LHCN-M2 (cell line): ENCODE results near the gene CHST3. TPM values are rescaled to one million over a fixed set of nuclear protein-coding genes. Genes with fewer than 3 reads are reported as not detected.

ENCODE experiments used
- DNase-seq: peaks from one replicate; pipeline ENCODE4 v3.0.0-alpha.2; 2012; ENCODE audit warnings: low read depth
- total RNA-seq: library from RNA; depleted of rRNA; stranded (reverse); fragments of >200 nt; gene quantifications from 2 replicates; pipeline ENCODE4 v1.2.3, GENCODE V29; 2014

CHST3 gene
- total RNA-seq, 1 experiment from 2014 or later = 32.9 TPM

DNA sequence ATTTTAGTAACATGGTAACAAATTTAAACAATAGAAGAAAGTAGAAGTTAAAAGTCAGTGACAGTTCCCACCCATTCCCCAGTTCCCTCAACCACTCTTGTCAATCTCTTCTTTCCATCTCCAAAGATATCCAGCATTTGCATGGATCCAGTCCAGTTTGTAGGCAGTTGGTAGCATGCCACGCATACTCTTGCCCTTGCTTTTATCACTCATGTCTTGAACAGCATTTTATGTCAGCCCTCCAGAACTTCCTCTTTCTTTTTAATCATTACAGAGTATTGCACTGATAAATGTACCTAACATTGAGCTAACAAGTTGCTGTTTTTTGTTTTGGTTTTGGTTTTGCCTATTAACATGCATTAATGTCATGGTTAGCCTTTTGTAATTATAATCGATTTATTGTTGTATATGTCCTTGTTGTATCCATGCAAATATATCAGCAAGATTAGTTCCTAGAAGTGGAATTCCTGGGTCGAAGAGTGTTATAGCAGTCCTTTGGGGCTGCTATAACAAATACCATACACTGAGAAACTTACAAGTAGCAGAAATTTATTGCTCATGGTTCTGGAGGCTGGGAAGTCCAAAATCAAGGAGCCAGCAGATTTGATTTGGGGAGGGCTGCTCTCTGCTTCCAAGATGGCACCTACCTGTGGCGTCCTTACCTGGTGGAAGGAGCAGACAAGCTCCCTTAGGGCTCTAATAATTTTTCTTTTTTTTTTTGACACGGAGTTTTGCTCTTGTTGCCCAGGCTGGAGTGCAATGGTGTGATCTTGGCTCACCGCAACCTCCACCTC is 25.7 kb downstream of the CHST3 start:
- DNase-seq = no peak

DNA sequence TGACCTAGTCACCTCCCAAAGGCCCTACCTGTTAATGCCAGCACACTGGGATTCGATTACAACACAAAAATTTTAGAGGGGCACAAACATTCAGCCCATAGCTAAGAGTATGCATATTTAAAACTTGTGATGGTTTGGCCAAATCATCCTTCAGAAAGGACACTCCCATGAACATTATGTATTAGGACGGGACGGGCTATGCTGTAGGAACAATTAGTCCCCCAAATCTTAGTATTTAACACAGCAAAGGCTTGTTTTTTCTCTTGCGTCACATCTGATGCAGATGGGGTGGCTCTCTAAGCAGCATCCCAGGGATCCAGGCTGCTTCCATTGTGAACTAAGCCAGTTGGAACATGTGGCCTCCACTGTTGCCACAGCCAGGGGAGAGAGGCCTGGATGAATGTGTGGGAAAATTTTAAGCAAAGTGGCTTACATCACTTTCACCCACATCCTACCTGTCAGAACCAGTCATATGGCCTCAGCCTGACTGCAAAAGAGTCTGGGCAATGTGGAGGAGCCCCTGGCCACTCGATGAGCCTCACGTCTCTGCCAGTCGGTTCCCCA is 26.6 kb downstream of the CHST3 start:
- DNase-seq = no peak

DNA sequence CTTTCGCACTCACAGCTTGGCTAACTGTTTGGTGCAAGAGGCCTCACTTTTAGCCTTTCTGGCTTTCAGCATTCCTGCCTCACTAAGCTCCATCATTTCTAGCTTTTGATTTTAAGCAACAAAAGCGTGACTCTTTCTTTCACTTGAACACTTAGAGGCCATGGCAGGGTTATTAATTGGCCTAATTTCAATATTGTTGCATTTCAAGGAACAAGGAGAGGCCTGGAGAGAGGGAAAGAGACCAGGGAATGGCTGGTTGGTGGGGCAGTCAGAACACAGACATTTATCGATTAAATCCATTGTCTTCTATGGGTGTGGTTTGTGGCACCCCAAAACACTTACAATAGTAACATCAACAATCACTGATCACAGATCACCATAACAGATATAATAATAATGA is 31.3 kb downstream of the CHST3 start:
- no peak for DNase-seq

DNA sequence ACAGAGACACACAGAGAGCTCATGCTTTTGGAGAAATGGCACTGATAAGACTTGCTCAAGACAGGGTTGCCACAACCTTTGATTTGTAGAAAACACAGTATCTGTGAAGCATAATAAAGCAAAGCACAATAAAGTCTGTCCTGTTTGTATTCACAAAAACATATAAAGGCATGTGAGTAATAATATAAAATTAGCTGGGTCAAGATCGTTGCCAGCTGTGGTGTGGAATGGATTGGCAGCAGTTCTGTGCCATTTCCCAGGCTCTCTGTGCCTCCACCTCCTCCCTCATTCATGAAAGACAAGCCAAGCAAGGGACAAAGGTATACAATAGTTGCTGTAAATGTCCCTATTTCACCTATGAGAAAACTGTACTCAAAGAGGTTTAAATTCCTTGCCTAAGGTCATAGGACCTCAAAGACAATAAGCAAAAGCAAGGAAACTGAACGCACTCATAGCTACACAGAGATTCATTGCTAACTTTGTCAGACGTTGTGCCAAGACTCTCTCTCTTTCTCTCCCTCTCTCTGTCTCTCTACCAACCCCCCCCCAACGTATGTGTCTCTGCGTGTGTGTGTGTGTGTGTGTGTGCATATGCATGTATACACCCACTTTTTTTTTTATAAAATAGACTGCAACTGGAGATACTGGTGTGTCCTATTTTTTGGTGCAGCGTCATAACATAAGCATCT is 31.8 kb downstream of the CHST3 start:
- no peak for DNase-seq

DNA sequence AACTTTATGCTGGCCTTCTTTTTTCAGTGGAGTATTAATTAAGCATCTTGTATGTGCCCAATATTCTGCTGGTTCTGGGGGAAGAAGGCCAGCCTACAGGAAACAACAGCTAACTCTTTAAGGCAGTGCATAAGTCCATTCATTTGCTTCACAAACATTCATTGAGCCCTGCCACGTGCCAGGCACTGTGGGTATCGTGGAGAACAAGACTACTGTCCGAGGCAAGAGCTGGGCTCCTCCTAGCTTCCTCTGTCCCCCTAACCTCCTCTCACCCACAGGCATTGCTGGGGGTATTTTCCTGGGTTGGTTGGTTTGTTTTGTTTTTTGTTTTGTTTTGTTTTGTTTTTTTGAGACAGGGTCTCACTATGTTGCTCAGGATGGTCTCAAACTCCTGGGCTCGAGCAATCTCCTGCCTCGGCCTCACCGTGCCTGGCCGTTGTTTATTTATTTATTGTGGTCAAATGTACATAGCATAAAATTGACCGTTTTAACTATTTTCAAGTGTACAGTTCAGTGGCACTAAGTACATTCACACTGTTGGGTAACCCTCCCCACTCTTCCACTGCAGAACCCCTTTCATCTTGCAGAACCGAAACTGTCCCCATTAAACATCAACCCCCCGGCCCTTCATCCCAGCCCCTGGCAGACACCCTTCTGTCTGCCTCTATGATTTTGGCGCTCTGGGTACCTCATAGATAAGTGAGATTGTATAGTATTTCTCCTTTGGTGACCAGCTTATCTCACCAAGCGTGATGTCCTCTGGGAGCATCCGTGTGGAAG is 32.6 kb downstream of the CHST3 start:
- no peak for DNase-seq

DNA sequence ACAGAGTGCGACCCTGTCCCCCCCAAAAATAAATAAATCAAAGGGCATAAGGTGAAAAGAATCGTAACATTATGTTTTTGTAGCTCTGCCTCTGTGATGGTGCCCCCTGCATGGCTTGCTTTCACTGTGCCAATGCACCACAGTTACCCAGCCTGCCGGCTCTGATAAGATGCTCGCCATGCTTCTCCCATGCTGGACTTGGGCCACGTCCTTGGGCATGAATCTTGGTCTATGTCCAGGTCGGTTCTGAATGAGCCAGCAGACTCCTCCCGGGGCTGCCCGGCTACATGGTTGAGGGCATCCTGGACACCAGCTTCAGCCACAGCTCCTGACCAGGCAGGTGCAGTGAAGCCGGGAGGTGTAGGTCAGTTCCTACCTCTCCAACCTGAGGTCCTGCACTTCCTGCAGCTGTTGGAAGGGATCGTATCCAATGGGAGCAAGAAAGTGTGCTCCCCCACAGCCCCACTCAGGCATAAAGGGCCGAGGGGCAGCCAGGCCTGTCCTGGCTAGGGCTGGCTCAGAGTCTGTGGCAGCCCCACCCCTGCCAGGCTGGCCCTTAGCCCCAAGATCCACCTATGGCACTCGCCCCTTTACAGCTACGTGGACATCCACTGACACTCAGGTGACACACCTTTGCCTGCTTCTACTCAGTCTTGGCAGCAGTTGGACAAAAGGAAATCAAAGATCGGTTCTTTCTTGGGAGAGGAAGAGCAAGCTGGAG is 34.1 kb downstream of the CHST3 start:
- DNase-seq = no peak

DNA sequence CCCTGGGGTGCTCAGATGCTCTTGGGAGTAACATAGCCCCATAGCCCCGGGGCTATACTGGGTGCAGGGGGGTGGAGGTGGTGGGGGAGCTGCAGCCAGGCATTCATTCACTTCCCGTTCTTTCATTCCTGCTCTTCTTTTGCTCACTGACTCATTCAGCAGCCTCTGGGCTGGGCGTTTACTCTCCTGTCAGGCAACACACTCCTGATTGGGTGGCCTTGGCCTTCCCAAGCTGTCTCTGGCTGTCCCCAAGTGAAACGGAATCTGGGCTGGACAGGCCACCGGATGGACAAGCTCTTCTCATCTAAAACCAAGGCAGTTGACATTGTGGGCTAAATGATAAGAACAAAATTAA is 34.6 kb downstream of the CHST3 start:
- DNase-seq = peak; percentile 78

DNA sequence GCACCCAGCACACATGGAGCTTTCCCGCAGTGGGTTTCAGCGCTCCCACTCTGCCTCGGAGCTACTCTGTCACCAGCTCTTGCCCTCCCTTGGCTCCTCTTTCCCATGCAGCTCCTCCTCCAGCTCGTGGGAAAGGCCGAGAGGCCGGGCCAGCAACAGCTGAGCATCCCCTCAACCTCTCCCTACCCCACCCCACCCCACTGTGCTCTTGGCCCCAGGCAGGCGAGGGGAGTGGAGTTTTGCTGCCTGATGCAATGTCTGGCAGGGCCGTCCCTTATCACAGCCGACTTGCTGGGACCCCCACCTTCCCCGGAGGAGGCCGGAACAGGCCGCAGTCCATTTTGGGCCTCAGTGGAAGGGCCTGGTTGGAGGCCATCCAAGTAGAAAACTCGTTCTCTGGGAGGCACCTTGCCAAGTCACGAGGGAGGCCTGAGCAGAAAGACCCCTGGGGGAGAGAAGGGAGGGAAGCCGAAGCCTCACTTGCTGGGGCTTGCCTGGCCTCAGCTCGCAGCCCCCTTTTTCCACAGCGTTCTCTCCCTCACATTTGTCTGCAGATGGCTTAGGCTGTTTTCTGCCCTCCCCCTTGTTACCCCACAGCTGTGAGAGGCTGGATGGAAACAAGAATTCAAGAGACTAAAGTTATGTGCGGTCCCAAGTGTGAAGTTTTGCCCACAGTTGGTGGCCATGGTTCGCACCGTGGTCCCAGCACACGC is 35.3 kb downstream of the CHST3 start:
- DNase-seq = peak; percentile 84

DNA sequence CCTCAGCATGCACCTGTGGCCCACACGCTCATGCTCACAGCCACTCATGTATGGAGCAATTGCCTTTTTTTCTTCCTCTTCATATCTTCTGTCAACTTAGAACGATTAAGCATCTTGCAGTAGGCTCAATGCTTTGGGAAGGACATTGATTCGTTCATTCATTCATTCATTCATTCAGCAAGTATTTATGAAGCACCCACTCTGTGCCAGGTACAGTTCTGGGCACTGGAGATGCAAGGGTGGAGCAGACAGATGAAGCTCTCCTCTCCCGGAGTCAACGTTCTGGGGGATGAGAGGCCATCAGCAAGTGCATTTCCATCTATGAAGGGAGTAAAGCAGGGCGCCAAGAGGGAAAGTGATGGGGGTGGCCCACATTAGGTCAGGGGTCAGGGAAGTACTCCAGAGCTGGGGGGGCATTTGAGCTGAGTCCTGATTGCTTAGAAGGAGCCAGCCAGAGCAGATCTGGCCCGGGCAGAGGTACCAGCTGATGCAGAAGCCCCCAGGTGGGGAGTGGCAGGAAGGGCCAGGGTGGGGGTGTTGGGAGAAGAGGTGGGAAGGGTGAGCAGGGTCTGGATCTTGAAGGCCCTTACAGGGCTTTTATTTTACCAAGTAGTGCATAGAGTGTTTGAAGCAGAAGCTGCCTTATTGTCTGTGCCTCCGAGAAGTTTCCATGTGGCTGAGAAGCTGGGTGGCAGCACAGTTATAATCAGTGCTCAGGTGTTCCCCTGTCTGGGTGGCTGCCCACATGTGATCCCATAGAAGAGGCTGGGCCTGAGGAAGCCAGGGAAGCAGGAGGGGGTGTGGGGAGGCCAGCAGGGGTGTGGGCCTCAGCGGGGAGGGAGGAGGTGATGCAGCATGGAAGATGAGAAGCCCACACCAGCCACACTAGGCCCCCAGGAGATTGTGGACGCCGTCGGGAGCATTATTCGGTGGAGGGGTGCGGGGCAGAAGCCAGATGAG is 36.2 kb downstream of the CHST3 start:
- DNase-seq = no peak

DNA sequence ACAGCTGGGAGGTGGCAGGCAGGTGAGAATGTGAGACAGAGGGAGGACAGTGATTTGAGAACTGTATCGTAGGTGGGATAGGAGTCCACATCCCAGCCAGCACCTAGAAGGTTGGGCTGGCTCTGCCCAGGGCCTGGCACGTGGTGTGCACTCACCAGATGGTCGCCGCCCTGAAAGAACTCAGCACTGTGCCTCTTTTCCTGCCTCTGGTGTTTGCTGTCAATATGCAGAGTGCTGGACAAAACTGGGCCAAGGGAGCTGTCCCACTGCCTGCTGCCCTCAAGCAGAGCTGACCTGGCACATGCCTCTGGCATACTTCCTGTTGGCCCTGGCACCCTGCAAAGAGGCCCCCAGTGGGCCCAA is 36.8 kb downstream of the CHST3 start:
- DNase-seq = no peak

DNA sequence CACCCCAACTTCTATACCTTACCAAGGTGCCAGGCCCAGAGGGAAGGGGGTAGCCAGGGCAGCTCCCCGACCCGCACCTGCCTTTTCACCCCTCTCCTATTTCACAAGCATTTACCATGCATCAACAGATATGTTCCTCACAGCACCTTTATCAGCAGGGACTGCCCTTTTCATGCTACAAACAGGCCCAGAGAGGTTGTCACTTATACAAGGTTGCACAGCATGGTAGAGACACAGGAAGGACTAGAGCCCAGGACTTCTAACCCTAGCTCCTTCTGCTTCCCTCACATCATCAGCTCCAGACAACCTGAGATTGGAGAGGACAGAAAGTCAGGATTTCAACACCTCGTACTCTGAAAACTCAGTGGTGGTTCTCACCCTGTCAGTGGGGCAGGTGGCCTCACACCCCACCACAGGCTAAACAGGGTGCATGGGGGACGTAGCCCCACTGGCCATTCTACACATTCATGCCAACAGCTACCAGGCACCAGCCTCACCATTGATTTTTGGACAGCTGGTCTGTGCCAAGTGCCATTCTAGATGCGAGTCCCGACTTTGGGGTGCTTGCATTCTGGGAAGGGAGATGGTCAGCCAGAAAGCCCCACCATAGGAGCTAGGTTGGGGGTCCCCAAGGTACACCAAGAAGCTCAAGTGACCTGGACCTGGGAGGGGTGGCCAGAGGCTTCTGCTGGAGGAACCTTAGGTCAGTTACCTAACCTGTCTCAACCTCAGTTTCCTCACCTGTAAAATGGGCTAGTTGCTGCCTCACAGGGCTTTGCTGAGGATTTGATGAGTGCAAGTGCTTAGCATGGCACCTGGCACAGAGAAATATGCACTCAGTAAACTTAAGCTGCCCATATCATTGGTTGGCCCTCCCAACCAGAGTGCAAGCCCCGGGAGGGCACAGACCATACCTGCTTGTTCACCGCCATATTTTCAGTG is 38.4 kb downstream of the CHST3 start:
- no peak for DNase-seq

DNA sequence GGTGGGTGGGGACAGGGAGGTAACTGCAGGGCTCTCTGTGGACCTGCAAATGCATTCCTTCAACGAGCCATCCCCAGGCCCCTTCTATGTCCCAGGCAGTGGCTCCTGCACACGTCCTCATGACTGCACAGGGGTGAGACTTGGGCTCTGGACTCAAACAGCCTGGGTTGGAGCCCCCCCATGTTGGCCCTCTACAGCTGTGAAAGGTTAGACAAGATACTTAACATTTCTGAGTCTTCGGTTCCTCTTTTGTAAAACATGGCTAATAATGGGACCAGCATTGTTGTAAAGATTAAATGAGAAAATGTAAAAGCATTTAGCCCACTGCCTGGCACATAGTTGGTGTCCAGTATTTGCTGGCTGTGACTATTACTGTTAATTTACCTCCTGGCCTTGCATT is 41.8 kb downstream of the CHST3 start:
- DNase-seq = no peak

DNA sequence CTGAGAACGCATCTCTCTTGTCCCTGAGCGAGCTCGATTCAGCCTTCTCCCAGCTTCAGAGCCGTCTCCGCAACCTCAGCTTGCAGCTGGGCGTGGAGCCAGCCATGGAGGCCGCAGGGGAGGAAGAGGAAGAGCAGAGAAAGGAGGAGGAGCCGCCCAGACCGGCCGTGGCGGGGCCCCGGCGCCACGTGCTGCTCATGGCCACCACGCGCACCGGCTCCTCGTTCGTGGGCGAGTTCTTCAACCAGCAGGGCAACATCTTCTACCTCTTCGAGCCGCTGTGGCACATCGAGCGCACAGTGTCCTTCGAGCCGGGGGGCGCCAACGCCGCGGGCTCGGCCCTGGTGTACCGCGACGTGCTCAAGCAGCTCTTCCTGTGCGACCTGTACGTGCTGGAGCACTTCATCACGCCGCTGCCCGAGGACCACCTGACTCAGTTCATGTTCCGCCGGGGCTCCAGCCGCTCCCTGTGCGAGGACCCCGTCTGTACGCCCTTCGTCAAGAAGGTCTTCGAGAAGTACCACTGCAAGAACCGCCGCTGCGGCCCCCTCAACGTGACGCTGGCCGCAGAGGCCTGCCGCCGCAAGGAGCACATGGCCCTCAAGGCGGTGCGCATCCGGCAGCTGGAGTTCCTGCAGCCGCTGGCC is 43.2 kb downstream of the CHST3 start:
- no peak for DNase-seq

DNA sequence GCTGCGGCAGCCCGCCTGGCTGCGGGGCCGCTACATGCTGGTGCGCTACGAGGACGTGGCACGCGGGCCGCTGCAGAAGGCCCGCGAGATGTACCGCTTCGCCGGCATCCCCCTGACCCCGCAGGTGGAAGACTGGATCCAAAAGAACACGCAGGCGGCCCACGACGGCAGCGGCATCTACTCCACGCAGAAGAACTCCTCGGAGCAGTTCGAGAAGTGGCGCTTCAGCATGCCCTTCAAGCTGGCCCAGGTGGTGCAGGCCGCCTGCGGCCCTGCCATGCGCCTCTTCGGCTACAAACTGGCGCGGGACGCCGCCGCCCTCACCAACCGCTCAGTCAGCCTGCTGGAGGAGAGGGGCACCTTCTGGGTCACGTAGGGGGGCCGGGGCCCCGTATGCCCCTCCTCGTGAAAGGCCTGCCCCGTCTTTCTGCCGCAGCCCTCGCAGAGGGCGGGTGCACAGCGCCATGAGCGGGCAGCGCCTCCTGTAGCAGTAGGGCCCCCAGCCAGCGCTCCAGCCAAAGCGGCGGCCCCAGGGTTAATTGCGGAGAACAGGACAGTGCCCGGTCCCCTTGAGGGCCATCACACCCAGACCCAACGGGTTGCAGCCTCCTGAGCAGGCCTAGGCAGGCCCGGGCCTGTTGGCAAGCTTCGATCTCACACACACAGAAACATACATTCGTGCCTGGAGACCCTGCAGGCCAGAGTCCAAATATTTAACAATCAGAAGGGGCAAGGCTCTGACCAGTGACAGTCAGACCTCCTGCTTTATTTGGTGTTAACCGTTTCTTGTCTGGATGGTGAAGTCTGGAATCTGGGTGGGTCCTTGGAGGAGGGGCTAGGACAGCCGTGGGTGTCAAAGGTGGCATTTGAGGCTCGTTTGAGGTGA is 44.1 kb downstream of the CHST3 start:
- no peak for DNase-seq

DNA sequence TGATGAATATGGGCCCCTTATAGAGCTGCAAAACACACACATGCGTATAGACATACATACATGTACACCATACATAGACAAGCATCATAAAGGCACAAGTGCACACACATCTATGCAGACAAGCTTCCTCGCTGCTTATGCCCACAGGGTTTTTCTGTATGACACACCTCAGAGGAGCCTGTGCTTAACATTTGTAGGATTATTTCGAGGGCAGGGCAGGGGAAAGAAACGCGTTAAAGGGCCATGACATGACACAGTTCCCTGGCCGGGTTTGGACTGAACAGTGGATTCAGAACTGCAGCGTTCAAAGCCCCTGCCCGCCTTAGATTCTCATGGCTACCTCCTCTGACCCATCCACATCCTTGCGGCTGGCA is 44.8 kb downstream of the CHST3 start:
- no peak for DNase-seq

DNA sequence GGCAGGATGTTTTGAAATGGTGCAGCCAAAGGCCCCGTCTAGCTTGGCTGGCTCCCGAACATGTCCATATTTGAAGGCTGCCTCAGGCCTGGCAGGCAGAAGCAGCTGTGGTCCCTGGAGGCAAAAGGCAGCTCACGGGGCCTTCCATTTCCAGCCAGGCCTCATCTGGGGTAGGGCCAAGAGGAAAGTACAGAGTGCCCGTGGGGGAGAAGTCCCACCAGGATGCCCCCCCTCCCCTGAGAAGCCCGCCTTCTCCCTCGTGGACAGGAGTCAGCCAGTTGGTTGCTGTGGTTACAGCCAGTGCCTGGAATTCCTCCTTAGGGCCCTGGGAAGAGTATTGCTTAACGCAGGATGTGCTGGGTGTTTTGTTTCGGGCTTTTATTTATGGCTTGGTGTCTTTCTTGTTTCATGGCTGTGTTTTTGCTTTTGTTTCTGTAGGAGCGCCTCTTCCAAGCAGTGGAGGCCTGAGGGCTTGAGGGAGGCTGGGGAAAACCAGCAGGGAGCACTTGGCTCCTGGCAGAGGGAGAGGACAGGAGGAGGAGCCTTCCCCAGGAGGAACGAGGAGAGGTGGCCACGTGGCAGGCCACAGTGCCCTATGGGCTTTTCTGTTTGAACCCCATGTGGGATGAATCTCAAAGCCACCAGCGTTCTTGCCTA is 45.4 kb downstream of the CHST3 start:
- DNase-seq = peak; percentile 98
